Chondrocyte (in vitro differentiated cells): ENCODE results near the gene DBNDD1. TPM values are rescaled to one million over a fixed set of nuclear protein-coding genes. Genes with fewer than 3 reads are reported as not detected.

Experiments
- DNase-seq: peaks from one replicate; pipeline ENCODE4 v3.0.0; 2021; ENCODE audit warnings: mixed read lengths, low spot score
- H3K27ac Mint-ChIP-seq: one replicate; pipeline ENCODE4 v1.8.0; 2021; ENCODE audit warnings: mild to moderate bottlenecking, moderate library complexity, mixed read lengths; ENCODE audit not compliant: unreplicated experiment
- H3K27me3 Mint-ChIP-seq: 2 replicates; pipeline ENCODE4 v1.8.0; 2021; ENCODE audit warnings: low read depth, mixed read lengths
- H3K36me3 Mint-ChIP-seq: 2 replicates; pipeline ENCODE4 v1.8.0; 2021; ENCODE audit warnings: low read depth, mixed read lengths
- H3K4me1 Mint-ChIP-seq: 2 replicates; pipeline ENCODE4 v1.8.0; 2021; ENCODE audit warnings: low read depth, mild to moderate bottlenecking, mixed read lengths
- H3K4me3 Mint-ChIP-seq: one replicate; pipeline ENCODE4 v1.8.0; 2021; ENCODE audit warnings: mild to moderate bottlenecking, moderate library complexity, mixed read lengths; ENCODE audit not compliant: unreplicated experiment
- H3K9me3 Mint-ChIP-seq: 2 replicates; pipeline ENCODE4 v1.8.0; 2021; ENCODE audit warnings: low read depth, mixed read lengths
- total RNA-seq: library from RNA; stranded (reverse); gene quantifications from 3 replicates; pipeline ENCODE4 v1.2.1, GENCODE V29; 2021
- TF ChIP-seq, protein P1 (sequence below): fragments of 200-600 bp; sonication (generic); IDR thresholded peaks from 2 replicates; pipeline ENCODE4 v1.5.0; 2021; ENCODE audit warnings: antibody characterized with exemption, mild to moderate bottlenecking, moderate library complexity

DBNDD1 gene
- total RNA-seq, 1 donor from 2014 or later: 3.7 TPM

DNA sequence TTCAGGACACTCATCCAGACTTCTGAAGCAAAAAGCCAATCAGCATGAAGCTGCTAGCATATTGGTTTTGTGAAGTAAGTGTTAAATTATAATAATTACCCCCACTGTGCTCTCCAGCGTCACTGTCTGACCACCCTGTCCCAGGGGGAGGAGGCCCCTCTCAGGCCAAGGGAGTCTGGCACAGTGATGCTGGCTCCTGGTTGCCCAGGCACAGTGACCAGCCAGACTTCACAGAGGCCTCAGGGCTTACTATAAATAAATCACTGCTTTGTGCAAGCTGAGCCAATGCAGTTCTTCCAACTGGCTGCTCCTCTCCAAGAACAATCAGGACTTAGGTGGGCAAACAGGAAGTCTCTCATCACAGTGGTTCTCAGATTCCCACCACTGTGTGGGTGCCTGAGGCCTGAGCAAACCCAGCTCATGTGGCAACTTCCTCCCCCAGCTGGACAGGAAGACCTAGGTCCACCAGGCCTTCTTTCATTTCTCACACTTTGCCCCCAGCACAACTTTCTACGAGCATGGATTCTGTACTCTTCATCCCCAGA is 1.7 kb upstream of the DBNDD1 start:
- DNase-seq: no peak
- Mint-ChIP-seq H3K36me3 (no peaks in the 10 kb centered on the region), H3K27me3 (no peaks in the 10 kb centered on the region), H3K27ac (peak overlapping the region; percentile 89), H3K9me3 (no peaks in the 10 kb centered on the region), H3K4me1 (peaks cover 26% of the 10 kb centered on the region), H3K4me3 (no peak overlapping the region)
- TF ChIP-seq, protein P1, sequence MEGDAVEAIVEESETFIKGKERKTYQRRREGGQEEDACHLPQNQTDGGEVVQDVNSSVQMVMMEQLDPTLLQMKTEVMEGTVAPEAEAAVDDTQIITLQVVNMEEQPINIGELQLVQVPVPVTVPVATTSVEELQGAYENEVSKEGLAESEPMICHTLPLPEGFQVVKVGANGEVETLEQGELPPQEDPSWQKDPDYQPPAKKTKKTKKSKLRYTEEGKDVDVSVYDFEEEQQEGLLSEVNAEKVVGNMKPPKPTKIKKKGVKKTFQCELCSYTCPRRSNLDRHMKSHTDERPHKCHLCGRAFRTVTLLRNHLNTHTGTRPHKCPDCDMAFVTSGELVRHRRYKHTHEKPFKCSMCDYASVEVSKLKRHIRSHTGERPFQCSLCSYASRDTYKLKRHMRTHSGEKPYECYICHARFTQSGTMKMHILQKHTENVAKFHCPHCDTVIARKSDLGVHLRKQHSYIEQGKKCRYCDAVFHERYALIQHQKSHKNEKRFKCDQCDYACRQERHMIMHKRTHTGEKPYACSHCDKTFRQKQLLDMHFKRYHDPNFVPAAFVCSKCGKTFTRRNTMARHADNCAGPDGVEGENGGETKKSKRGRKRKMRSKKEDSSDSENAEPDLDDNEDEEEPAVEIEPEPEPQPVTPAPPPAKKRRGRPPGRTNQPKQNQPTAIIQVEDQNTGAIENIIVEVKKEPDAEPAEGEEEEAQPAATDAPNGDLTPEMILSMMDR: no peak

DNA sequence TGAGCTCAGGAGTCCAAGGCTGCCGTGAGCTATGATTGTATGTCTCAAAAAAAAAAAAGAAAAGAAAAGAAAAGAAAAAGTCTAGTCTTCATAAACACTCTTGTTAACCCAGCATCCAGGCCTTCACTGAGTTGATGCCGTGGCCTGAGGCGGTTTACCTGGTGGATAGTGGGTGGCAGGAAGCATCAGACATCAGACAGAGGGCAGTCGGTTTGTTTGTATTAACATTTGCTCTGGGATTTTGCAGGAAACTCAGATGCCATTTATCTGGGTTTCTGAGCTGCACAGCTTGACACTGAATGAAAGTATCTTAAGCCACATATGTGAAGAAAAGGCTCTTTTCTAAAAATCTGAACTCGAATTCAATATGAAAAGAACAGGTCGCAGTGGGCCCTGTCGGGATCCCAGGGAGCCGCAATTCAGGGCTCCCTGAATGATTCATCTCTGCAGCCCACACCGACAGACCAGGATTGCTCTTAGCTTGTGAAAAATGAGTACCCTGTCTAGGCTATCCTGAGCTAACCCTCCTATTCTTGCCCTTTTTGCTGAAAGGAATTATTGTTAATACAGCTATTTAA is 1.1 kb upstream of the DBNDD1 start:
- Mint-ChIP-seq H3K4me3 (peak overlapping the region; percentile 60), H3K9me3 (no peaks in the 10 kb centered on the region), H3K27ac (peak overlapping the region; percentile 89), H3K4me1 (peaks cover 26% of the 10 kb centered on the region), H3K36me3 (no peaks in the 10 kb centered on the region), H3K27me3 (no peaks in the 10 kb centered on the region)
- DNase-seq: no peak
- TF ChIP-seq, protein P1: no peak

DNA sequence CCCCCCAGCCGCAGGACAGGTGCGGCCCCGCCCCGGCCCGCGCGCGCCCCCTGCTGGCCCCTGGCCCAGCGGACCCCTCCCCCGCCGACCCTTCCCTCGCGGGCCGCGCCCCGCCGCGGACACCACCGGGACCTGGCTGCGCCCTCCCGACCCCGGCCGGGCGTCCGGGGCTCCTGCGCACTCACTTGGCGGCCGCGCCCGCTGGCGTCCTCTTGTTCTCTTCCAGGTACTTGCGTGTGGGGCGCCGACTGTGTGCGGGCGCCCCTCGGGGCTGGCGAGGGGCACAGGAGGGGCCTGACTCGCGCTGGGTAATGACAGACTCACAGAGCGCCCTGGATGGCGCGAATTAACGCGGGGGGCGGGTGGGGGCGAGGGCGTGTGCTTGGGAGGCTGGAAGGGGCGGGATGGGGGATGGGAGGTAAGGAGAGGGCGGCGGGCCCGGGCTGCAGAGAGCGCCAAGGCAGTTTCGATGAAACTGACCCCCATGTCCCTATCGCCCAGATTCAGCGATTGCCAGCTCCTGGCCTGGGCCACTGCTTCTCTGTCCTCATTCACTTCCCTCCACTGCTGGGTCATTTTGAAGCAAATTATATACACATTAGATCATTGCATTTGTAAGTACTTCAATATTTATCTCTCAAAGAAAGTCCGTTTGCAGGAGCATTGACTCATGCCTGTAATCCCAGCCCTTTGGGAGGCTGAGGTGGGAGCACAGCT is 445 bp upstream of the DBNDD1 start:
- H3K9me3 Mint-ChIP-seq: no peaks in the 10 kb centered on the region
- peaks cover 26% of the 10 kb centered on the region for H3K4me1 Mint-ChIP-seq
- no peak for DNase-seq

DNA sequence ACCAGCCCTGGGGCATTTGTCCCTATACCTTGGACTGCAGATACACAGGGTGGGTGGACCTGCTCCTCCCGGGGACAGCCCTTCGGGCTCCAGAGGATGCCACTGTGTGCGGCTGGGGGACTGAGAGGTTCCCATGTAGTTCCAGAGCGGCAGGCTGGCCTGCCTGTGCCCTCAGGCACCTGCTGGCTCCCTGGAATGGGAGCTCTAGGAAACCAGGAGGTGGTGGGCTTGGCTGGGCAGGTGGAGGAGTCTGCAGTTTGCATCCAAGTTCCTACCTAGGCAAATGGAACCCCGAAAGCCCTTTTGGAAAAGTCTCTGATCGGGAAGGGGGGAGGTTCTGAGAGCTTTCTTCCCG is 982 bp downstream of the DBNDD1 start:
- H3K27me3 Mint-ChIP-seq: no peaks in the 10 kb centered on the region
- DNase-seq: no peak
- peak overlapping the region; percentile 70 for H3K4me3 Mint-ChIP-seq
- no peaks in the 10 kb centered on the region for H3K9me3 Mint-ChIP-seq
- no peaks in the 10 kb centered on the region for H3K36me3 Mint-ChIP-seq
- no peak overlapping the region for H3K27ac Mint-ChIP-seq
- TF ChIP-seq, protein P1: no peak
- H3K4me1 Mint-ChIP-seq: peaks cover 26% of the 10 kb centered on the region

More for the DNA sequence above, 445 bp upstream of the DBNDD1 start:
- Mint-ChIP-seq H3K27ac (peak overlapping the region; percentile 89), H3K36me3 (no peaks in the 10 kb centered on the region), H3K27me3 (no peaks in the 10 kb centered on the region), H3K4me3 (peak overlapping the region; percentile 60)
- TF ChIP-seq, protein P1: peak; percentile 69

DNA sequence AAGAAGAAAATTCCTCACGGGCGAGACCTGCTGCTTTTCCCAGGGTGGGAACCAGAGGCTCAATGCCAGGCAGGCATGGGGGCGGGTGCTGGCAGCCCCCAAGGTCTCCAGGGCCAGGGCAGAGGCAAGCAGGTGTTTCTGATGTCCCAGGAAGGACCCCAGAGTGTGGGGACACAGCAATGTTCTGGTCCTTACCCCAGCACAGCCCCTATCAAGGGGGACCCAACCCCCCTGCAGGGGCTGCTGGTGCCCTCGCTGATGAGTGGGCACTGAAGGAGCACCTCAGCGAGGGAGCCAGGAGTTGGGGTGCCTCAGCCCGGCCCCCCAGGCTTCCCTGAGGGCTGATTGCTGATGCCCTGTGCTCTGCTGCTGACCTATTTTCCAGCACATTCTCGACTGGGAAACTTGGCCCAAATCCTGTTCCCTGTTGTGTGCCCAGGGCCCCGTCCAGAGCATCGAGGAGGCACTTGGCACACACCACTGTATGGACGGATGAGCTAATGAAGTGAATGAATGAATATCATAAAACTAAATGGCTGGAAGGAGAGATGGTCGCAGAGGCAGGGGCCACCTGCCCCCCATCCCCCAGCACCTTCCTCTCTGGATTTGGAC is 2.8 kb downstream of the DBNDD1 start:
- DNase-seq: no peak
- TF ChIP-seq, protein P1: no peak
- Mint-ChIP-seq H3K27me3 (no peaks in the 10 kb centered on the region), H3K4me1 (peaks cover 23% of the 10 kb centered on the region), H3K4me3 (no peak overlapping the region), H3K9me3 (no peaks in the 10 kb centered on the region), H3K36me3 (no peaks in the 10 kb centered on the region), H3K27ac (no peak overlapping the region)
